AG04450 (cell line): Measurements from ENCODE around the gene AP5Z1. TPM values are rescaled to one million over a fixed set of nuclear protein-coding genes. Genes with fewer than 3 reads are reported as not detected.

Experiments
- CTCF ChIA-PET: fragments of 300-600, 350-600 bp; formaldehyde crosslinking; extraction: SDS; loops from one replicate; lab custom pipeline; 2022; ENCODE audit warnings: antibody characterized with exemption, inconsistent platforms; lab: Charles Lee
- POLR2A ChIA-PET: fragments of 350-600 bp; formaldehyde crosslinking; extraction: SDS; loops from one replicate; lab custom pipeline; 2021; ENCODE audit warnings: antibody characterized with exemption, inconsistent platforms; lab: Yijun Ruan, JAX
- DNase-seq: peaks from one replicate; pipeline ENCODE4 v3.0.0-alpha.2; 2011; ENCODE audit warnings: low read depth, low spot score
- H3K27ac ChIP-seq: one replicate; pipeline ENCODE4 v1.5.1; 2012; ENCODE audit warnings: low read depth, low read length, control low read depth
- H3K27me3 ChIP-seq: one replicate; pipeline ENCODE4 v1.6.0; 2012; ENCODE audit warnings: low read length; ENCODE audit not compliant: control insufficient read depth, insufficient read depth
- H3K4me3 ChIP-seq: 2 replicates; pipeline ENCODE4 v1.5.1; 2011; ENCODE audit warnings: mild to moderate bottlenecking, low read depth, low read length, control low read depth
- H3K9me3 ChIP-seq: 2 replicates; pipeline ENCODE4 v1.5.1; 2012; ENCODE audit warnings: low read length; ENCODE audit not compliant: control insufficient read depth, insufficient read depth
- CTCF ChIP-seq: IDR thresholded peaks from 2 replicates; pipeline ENCODE4 v1.5.1; 2011; ENCODE audit warnings: low read depth, low read length, control low read depth, inconsistent platforms
- polyA plus RNA-seq: library from polyadenylated mRNA; depleted of rRNA; stranded (reverse); fragments of >200 nt; gene quantifications from 2 replicates; pipeline ENCODE4 v1.2.3, GENCODE V29; 2011

The AP5Z1 gene
- polyA plus RNA-seq, 1 experiment: 12.6 TPM

DNA sequence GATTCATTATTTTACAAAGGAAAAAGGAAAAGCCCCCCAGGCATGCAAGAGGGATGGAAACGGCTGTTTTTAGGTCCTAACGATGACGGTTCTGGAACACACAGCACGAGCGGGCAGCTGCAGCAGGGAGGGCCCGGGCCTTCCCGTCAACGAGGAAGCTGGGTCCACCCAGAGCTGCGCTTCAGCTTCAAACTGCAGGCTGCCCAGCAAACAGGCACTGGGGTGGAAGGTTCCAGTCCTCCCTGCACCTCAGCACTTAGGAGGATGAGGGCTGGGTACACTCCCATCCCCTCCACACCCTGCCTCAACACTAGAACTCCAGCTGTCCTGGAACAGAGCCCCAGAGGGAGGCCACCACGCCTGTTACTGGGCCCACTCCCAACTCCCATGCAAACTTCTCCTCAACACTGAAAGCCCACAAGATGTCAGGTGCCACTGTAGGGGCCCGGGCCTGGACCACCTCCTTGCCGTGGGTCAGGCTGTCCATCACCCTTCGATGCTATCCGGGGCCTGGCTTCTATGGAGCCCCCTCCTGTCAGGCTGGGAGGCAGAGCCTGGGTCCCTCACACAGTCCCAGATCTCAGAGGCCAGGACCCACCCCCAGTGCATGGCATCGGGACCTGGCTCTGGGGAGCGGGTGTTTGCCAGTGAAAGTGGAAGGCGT is 53.4 kb downstream of the AP5Z1 start:
- Histone ChIP-seq H3K27me3 (peaks cover 2% of the 10 kb centered on the region), H3K9me3 (no peaks in the 10 kb centered on the region; the same call in 1 of the 2 replicates), H3K27ac (peak overlapping the region; percentile 21), H3K4me3 (no peak overlapping the region)
- ChIA-PET CTCF (interaction anchor here (0.6 to 1.3 kb wide), 2 partner anchors 52 to 257 kb away, joined by 4 to 5 read pairs; no protein-coding TSS in a partner anchor), POLR2A (interaction anchor here (0.5 kb wide), 1 partner anchor 124 kb away, joined by 3 read pairs; no protein-coding TSS in a partner anchor)
- no peak for DNase-seq
- no peak for TF ChIP-seq CTCF

DNA sequence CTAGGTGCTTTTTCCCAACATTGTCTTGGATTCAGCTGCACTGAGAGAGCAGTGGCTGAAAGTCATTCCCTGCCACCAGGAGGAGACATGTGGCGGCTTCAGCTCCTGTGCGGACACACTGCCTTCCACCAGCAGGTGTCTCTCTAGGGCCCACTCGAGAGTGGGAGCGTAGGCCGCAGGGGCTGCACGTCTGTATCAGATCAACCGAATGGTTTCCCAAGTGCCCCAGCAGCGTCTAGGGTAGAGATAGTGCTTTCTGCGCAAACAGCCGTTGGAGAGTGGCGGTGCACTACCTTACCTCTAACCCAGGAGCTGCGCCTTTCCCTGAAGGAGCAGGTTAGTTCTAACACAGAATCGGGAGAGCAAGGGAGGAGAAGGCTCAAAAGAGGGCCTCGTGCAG is 54.8 kb downstream of the AP5Z1 start:
- Histone ChIP-seq H3K4me3 (no peak overlapping the region), H3K27ac (no peak overlapping the region), H3K27me3 (peaks cover 2% of the 10 kb centered on the region), H3K9me3 (no peaks in the 10 kb centered on the region; the same call in 1 of the 2 replicates)
- DNase-seq: peak; percentile 20
- ChIA-PET CTCF (interaction anchor here (0.6 to 2.6 kb wide), 12 partner anchors 9 to 1700 kb away, joined by 3 to 16 read pairs (median 4); partner anchors contain the start of gene RADIL), POLR2A (no interaction called here)
- peak; percentile 83 for TF ChIP-seq CTCF

DNA sequence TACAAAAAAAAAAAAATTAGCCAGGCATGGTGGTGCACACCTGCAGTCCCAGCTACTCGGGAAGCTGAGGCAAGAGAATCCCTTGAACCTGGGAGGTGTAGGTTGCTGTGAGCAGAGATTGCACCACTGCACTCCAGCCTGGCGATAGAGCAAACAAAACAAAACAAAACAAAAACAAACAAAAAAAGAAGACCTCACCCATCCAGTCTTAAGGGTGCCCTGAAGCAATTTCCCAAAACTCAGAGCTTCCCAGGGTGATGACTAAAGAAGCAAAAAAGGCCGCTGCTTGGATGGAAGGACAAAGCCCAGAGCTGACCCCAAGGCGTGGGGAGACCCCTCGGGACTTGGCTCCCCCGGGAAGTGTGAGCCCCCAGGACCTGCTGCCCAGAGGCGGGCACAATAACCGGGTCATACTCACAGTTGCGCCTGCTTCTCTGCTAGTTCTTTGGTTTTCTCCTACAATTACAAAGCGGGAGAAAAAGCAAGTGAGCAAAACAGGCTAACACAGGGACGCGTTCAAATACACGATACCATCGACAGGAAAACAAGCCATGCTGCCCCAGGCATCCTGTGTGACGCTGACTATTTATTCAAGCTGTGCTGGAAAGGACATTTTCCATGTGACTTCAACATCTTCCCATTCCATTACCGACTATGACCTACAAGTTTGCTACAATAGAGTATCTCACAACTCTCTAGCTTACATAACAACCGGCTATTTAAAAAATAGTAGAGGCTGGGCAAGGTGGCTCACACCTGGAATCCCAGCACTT is 56.5 kb downstream of the AP5Z1 start:
- CTCF ChIA-PET: interaction anchor here (0.7 to 2.6 kb wide), 4 partner anchors 39 to 255 kb away, joined by 5 to 16 read pairs (median 13); partner anchors contain the start of gene RADIL
- no peak overlapping the region for H3K27ac ChIP-seq
- H3K4me3 ChIP-seq: no peak overlapping the region
- peaks cover 2% of the 10 kb centered on the region for H3K27me3 ChIP-seq
- DNase-seq: no peak
- no peak for TF ChIP-seq CTCF
- H3K9me3 ChIP-seq: no peaks in the 10 kb centered on the region; the same call in 1 of the 2 replicates
- POLR2A ChIA-PET: no interaction called here

DNA sequence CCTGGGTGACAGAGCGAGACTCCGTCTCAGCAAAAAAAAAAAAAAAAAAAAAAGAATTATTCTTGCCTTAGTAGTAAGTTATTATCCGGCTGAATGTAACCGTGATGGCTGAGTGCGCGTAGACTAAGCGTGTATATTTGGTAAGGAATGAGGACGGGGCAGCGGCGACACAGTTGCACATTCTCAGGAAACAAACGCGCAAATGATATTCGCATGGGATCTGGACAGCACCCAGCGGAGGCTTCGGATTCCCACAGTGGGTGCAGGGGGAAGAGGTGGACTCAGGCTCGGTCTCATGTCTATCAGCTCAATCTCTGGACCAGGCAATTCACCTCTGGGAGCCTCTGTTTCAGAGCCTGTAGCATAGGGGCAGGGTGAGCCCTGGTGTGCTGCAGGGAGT is 57.3 kb downstream of the AP5Z1 start:
- TF ChIP-seq CTCF: no peak
- DNase-seq: no peak
- Histone ChIP-seq H3K27ac (no peak overlapping the region), H3K9me3 (no peaks in the 10 kb centered on the region; the same call in 1 of the 2 replicates), H3K4me3 (no peak overlapping the region), H3K27me3 (peaks cover 2% of the 10 kb centered on the region)
- CTCF ChIA-PET: no interaction called here
- POLR2A ChIA-PET: no interaction called here
